ENCODE data around the gene AGBL4.

GRCh38 chr1:48943826-48944225, 1079.9 kb downstream of the AGBL4 start:
- TF ChIP-seq POLR2AphosphoS5 (IDR thresholded peaks at IDR 0.05; ENCODE audit: borderline replicate concordance, low read depth, low read length) (no peak), EZH2 (IDR thresholded peaks at IDR 0.05) (no peak), FOXP2 (optimal IDR thresholded peaks at IDR 0.05; ENCODE audit: control extremely low read depth, extremely low read length, insufficient read depth) (no peak)

Data from SK-N-MC (cell line).